Measurements from ENCODE around the gene LDLRAD3. TPM values are rescaled to one million over a fixed set of nuclear protein-coding genes. Genes with fewer than 3 reads are reported as not detected.

Gene LDLRAD3
- total RNA-seq, 1 donor from 2014 or later, result 35.6 TPM

DNA sequence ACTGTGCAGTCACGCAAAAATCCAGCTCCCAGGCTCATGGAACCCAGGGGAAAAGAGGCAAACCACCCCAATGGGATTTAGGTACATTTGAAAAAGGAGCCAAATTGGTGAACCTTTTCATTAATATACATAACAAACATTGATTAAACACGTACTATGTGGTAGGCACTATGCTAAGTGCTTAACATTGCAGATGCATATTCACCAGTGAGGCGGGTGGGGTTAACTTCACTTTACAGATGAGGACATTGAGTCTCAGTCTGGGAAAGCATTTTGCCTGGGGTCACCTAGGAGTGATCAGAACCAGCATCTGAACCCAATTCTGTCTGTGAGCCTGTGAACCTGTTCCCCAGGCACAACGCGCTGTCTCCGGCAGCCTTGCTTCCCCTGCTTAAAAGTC is 199.0 kb downstream of the LDLRAD3 start:
- no peak overlapping the region for H3K27ac Mint-ChIP-seq
- H3K79me2 ChIP-seq (ENCODE audit: low read depth), result peaks cover 21% of the 10 kb centered on the region
- DNase-seq (ENCODE audit: low spot score), result no peak
- peaks cover 26% of the 10 kb centered on the region for H3K4me1 Mint-ChIP-seq
- H3K27me3 Mint-ChIP-seq (ENCODE audit: insufficient read depth, low read depth), result no peaks in the 10 kb centered on the region
- peaks cover 3% of the 10 kb centered on the region for H3K9me3 Mint-ChIP-seq
- no peaks in the 10 kb centered on the region for H4K20me1 ChIP-seq (ENCODE audit: low read depth)
- no peaks in the 10 kb centered on the region for H3K27me3 ChIP-seq
- no peak overlapping the region for H3K4me3 ChIP-seq
- H3K9me3 ChIP-seq (ENCODE audit: low read depth), result no peaks in the 10 kb centered on the region
- H3K4me1 ChIP-seq, result peaks cover 22% of the 10 kb centered on the region
- TF ChIP-seq EZH2phosphoT487 (IDR thresholded peaks at IDR 0.05) (no peak), EZH2 (IDR thresholded peaks at IDR 0.05) (no peak)
- TF ChIP-seq, protein P1, sequence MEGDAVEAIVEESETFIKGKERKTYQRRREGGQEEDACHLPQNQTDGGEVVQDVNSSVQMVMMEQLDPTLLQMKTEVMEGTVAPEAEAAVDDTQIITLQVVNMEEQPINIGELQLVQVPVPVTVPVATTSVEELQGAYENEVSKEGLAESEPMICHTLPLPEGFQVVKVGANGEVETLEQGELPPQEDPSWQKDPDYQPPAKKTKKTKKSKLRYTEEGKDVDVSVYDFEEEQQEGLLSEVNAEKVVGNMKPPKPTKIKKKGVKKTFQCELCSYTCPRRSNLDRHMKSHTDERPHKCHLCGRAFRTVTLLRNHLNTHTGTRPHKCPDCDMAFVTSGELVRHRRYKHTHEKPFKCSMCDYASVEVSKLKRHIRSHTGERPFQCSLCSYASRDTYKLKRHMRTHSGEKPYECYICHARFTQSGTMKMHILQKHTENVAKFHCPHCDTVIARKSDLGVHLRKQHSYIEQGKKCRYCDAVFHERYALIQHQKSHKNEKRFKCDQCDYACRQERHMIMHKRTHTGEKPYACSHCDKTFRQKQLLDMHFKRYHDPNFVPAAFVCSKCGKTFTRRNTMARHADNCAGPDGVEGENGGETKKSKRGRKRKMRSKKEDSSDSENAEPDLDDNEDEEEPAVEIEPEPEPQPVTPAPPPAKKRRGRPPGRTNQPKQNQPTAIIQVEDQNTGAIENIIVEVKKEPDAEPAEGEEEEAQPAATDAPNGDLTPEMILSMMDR (IDR thresholded peaks at IDR 0.05), result no peak
- peaks cover 21% of the 10 kb centered on the region for H3F3A ChIP-seq (ENCODE audit: low read depth)
- no peak overlapping the region for H3K4me3 Mint-ChIP-seq
- peaks cover 2% of the 10 kb centered on the region for H3K36me3 Mint-ChIP-seq
- H3K27ac ChIP-seq, result peak overlapping the region; percentile 21
- no peak overlapping the region for H3K9ac ChIP-seq
- no peak overlapping the region for H2AFZ ChIP-seq (replicated peaks)
- H3K4me2 ChIP-seq, result no peak overlapping the region
- no peaks in the 10 kb centered on the region for H3K36me3 ChIP-seq

DNA sequence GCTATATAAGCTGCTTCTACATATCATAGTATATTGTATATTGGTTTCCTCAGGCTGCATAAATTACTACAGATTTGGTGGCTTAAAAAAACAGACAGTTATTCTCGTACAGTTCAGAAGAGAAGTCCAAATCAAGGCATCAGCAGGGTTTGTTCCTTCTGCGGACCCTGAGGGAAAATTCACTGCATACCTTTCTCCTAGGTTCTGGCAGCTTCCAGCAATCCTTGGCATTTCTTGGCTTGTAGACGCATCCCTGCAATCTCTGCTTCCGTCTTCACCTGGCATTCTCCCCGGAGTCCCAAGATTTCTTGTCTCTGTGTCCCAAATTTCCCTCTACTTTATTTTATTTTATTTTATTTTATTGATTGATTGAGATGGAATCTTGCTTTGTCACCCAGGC is 202.6 kb downstream of the LDLRAD3 start:
- Histone ChIP-seq H3K27me3 (no peaks in the 10 kb centered on the region), H3K9me3 (ENCODE audit: low read depth) (no peaks in the 10 kb centered on the region), H3K4me1 (peaks cover 25% of the 10 kb centered on the region), H2AFZ (replicated peaks) (no peak overlapping the region), H3K9ac (no peak overlapping the region), H4K20me1 (ENCODE audit: low read depth) (no peaks in the 10 kb centered on the region), H3K36me3 (no peaks in the 10 kb centered on the region), H3K4me3 (no peak overlapping the region), H3F3A (ENCODE audit: low read depth) (peaks cover 18% of the 10 kb centered on the region), H3K4me2 (peak overlapping the region; percentile 12), H3K27ac (peak overlapping the region; percentile 31), H3K79me2 (ENCODE audit: low read depth) (peaks cover 18% of the 10 kb centered on the region)
- Mint-ChIP-seq H3K36me3 (peaks cover 6% of the 10 kb centered on the region), H3K4me1 (peaks cover 36% of the 10 kb centered on the region), H3K4me3 (no peak overlapping the region), H3K27me3 (ENCODE audit: insufficient read depth, low read depth) (peaks cover 2% of the 10 kb centered on the region), H3K9me3 (peaks cover 3% of the 10 kb centered on the region), H3K27ac (peak overlapping the region; percentile 42)
- DNase-seq (ENCODE audit: low spot score), result no peak
- TF ChIP-seq, protein P1 (IDR thresholded peaks at IDR 0.05), result no peak
- TF ChIP-seq EZH2phosphoT487 (IDR thresholded peaks at IDR 0.05) (no peak), EZH2 (IDR thresholded peaks at IDR 0.05) (no peak)

DNA sequence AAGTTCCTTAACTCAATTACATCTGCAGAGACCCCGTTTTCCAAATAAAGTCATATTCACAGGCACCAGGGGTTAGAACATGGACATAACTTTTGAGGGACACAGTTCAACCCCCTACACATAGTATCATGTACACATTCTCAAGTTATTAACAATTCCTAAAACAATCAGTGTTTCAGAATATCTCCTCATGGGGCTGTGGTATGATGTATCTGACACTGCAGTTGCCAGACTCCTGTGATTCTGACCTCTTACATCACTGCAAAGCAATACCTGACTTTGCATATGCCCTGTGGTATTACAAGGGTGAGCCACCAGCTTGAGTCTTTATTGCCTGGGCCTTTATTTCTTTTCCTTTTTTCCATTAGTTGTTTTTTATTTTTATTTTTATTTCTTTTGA is 203.6 kb downstream of the LDLRAD3 start:
- Histone ChIP-seq H3F3A (ENCODE audit: low read depth) (peaks cover 11% of the 10 kb centered on the region), H3K4me2 (no peak overlapping the region), H3K27ac (no peak overlapping the region), H3K36me3 (no peaks in the 10 kb centered on the region), H3K4me3 (no peak overlapping the region), H3K79me2 (ENCODE audit: low read depth) (peaks cover 18% of the 10 kb centered on the region), H3K4me1 (peaks cover 17% of the 10 kb centered on the region), H3K9ac (no peak overlapping the region), H2AFZ (replicated peaks) (no peak overlapping the region), H3K9me3 (ENCODE audit: low read depth) (no peaks in the 10 kb centered on the region), H3K27me3 (no peaks in the 10 kb centered on the region), H4K20me1 (ENCODE audit: low read depth) (no peaks in the 10 kb centered on the region)
- TF ChIP-seq, protein P1 (IDR thresholded peaks at IDR 0.05), result no peak
- no peak for TF ChIP-seq EZH2phosphoT487 (IDR thresholded peaks at IDR 0.05)
- no peak for TF ChIP-seq EZH2 (IDR thresholded peaks at IDR 0.05)
- Mint-ChIP-seq H3K36me3 (peaks cover 6% of the 10 kb centered on the region), H3K4me3 (no peak overlapping the region), H3K4me1 (peaks cover 29% of the 10 kb centered on the region), H3K27ac (no peak overlapping the region), H3K27me3 (ENCODE audit: insufficient read depth, low read depth) (peaks cover 2% of the 10 kb centered on the region), H3K9me3 (peaks cover 3% of the 10 kb centered on the region)
- DNase-seq (ENCODE audit: low spot score), result no peak
